GM18499 (cell line): ENCODE data around the gene GPA33.

Experiments
- ATAC-seq: cut with Tn5 transposase; IDR thresholded peaks from one replicate; pipeline ENCODE4 v1.9.1; 2021; ENCODE audit warnings: moderate number of reproducible peaks; ENCODE audit not compliant: insufficient read depth, unreplicated experiment

Gene GPA33, protein sequence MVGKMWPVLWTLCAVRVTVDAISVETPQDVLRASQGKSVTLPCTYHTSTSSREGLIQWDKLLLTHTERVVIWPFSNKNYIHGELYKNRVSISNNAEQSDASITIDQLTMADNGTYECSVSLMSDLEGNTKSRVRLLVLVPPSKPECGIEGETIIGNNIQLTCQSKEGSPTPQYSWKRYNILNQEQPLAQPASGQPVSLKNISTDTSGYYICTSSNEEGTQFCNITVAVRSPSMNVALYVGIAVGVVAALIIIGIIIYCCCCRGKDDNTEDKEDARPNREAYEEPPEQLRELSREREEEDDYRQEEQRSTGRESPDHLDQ

DNA sequence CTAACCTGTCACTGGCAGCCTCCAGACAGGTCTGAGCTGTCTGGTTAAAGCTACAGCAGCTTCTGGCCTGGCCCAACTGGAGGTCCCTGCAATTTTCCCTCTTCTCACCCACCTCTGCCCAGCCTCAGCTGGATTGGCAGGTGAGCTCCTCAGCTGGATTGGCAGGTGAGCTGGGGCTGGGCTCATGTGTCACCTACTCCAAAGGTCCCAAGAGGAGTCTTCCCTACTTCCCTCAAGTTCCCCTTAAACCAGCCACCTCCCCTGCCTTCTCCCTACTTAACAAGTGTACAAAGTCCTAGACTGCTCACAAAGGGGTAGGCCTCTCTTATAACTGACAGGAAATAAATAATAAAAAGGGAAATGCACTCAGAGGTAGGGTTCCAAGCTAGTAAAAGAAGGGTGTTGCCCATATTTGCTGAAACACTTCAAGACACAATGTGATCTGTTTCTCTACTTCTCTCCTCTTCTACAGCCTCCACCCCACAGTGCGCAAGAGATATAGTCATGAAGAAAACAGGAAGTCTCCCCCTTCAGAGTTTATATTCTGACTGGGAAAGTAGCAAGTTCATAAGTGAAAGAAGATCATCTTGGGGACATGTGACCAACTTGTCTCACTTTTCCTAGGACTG, at the start of gene GPA33:
GPA33 (minus strand) TSS at position 64 of the 629 bp plus-strand sequence. CDS start 90 bp downstream, outside the sequence.
- no peak for ATAC-seq

DNA sequence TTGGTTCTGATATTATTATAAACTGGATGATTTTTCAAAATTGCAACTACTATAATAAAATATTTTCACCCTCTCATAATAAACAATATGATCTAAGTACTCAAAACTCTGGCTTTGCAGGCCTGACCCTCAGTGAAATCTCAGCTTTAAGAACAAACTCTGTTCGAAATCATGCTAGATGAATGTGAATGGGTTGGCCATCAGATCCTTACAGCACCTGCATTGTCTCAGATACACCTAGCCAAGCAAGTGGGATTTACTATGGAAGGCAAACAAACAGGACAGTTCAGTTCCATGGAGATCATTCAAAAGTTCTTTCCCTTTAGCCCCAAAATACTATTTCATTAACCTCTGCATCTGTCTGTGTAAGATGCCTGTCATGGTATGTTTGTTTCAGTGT, 48.5 kb upstream of the GPA33 start:
- no peak for ATAC-seq

DNA sequence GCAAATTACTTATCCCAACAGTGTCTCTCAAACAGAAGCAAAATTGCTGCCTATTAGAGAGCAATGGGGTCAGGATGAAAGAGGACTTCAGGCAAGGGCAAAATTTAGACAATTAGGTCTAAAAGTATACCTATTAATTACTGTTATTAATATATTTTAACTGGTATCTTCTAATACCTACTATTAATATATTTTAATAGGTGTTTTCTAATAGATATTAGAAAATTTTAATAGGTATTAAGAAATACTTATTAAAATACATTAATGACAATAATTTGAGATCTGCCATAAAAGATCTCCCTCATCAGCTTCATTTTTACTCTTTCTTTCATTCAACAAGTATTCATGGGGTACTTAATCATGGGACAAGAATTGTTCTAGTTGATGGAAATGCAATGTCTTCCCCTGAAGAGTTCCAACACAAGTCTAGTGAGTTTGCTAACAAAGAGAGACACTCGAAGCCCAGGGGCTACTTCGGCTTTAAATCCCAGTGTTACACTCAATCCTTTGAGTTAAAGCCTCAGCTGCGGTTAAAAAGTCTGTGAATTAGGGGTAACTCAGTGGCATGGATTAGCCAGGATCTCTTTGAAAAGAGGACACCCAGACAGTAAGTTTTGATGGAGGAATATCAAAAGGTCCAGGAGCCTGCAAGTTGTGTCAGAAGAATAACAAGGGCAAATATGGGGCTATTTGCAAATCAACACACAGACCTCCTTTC, 47.8 kb upstream of the GPA33 start:
- ATAC-seq: no peak

DNA sequence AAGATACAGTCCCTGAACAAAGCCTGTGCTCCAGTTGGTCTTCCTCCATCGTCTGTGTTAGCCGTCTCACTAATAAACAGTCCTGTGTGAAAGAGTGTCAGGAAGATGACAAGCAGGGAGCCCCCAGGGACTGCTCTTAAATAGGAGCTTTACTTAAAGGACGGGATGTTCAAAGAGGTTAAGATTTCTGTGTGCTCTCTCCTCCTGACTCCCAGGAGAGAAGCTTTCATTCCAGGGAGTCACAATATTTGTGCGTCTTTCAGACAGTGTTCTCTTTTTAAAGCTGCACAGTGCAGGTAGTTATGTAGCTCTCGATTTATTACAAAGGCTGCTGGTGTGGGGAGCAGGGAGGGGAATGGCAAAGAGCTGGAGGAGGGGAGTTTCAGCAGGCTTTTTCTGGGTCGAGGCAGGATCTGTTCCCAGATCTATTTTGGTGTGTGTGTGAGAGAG, 47.2 kb upstream of the GPA33 start:
- ATAC-seq: no peak

DNA sequence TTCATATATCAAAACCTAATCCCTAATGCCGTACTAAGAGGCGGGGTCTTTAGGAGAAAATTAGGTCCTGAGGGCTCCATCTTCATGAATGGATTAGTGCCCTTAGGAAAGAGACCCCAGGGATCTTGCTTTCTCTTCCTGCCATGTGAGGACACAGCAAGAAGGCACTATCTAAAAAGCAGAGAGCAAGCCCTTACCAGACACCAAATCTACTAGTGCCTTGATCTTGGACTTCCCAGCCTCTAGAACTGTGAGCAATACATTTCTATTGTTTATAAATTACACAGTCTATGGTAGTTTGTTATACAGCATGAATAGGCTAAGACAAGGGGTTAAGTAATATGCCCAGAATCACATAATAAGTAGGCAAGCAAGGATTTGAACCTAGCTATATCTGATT, 46.6 kb upstream of the GPA33 start:
- ATAC-seq: no peak

DNA sequence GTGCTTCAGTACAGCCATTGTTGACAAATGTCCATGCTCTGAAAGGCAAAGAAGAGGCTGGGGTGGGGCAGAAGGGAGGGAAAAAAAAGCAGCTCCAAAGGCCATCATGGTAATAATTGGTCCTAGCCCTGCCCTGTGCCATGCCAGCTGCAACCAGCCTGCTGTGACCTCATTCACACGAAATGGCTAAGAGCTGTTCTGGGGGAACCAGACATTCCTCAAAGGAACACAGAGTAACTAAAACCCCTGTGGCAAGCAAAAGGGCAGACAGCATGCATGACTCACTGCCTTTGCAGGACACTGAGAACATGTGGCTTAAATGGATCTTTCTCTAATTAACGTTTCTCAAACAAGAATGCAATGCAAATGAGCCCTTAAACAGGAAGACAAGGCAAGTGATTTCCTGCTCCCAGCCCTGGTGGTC, 46.0 kb upstream of the GPA33 start:
- no peak for ATAC-seq

DNA sequence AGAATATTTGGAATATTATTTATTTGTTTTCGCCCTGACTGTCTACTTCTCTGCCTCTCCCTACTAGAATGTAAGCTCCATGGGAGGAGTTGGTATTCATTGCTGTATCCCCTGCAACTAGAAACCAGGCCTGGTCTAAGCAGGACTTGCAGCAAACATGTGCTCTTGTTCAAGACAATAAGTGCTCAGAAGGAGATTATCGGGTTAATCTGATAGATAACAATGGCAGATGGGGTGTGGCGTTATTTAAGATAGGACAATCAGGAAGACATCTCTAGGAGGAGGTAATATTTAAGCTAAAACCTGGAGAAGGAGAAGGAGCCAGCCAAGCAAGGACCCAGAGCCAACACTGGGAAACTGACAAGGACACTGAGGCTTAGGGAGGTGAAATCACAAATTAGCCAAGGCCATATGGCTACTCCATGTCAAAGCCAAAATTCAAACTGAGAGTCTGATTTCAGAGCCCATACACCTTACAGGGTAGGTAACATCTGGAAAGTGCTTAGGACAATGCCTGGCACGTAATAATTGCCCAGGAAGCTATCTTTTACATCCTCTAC, 45.2 kb upstream of the GPA33 start:
- ATAC-seq: no peak

DNA sequence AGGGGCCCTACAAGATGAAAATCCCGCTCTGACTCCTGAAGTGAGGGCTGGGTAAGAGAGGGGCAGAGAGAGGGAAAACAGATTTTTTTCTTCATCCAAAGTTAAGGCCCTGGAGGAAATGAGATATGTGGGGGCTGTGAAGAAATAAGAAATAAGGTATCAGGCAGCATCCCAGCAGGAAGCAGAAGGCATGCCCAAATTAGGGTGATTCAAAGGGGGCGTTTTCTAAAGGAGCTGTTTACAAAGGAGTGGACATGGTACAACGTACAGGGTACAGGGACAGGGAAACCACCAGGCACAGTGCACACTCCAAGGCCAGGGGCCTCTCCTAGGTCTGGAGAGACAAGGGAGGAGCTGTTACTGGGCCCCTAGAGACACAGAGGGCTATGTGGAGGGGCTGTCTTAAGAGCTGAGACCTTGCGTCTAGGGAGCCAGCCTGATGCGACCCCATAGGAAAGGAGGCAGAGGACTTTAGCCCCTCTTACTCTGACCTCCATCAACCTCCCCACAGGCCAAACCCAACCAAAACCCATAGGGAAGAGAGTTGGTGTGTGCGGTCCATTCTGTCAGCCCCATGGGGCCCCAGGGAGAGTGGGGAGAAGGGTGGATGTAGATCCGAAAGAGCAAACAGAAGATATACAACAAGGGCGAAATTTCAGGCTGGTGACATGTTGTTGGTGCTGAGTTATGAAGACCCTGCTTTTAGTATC, 42.3 kb upstream of the GPA33 start:
- no peak for ATAC-seq

DNA sequence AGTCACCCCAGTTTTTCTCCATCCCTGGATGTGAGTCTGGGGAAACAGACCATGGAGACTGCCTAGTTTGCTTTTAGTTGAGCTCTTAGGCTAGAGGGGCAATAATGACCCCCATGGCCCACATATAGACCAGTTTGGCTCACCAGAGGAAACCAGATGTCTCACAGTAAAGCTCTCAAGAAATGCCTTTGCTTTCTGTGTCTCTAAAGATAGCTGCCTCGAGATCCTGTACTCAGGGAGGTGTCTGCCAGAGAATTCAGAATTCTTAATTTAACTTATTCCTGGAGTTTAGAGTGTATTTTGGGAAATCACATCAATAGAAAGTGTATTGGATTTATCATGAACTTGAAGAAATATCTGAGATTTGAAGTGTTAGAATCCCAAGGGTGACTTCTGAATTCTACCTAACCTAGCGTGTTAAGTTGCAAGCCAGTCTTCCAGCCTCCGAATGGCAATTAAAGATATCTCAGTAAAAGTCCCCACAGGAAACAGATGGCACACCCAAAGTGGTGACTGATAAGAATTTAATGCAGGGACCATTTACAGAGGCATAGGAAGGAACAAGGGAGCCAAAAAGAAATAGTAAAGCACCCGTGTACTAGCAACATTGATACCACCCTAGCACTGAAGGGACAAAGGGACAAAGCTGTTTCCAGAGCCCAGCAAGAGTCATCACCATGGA, 40.8 kb upstream of the GPA33 start:
- ATAC-seq: no peak

DNA sequence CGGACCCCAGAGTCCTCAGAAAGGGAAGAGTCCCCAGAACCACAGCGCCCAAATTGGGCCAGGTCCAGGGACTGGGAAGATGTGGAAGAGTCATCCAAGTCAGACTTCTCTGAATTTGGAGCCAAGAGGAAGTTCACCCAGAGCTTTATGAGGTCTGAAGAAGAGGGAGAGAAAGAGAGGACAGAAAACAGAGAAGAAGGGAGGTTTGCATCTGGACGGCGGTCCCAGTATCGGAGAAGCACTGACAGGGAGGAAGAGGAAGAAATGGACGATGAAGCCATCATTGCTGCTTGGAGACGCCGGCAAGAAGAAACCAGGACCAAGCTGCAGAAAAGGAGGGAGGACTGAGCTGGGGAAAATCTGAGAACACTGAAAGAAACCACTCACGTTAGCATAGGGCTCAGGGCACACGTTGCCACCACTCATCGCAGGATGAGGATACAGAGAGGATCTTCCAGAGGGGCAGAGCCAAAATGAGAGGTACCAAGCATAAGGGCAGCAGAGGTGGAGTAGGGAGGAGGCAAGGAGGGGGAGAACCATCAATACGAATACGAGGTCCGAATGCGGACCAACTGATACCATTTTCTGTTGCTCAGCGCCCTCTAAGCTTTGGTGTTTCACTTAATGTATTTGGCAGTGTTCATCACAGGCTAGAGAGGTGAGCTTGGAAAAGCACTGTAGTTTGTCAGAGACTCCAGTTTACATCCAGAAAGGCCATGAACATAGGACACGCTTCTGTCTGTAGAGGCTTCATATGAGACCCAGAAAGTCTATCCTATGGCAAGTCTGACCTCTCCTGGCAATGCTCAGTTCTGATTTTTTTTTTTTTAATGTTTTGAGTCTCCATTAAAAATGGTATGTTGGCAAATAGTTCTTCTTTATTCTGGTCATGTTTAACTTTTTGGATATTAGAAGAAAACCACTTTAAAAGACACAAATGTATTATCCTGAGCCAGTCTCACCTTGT, 38.4 kb upstream of the GPA33 start:
- no peak for ATAC-seq

DNA sequence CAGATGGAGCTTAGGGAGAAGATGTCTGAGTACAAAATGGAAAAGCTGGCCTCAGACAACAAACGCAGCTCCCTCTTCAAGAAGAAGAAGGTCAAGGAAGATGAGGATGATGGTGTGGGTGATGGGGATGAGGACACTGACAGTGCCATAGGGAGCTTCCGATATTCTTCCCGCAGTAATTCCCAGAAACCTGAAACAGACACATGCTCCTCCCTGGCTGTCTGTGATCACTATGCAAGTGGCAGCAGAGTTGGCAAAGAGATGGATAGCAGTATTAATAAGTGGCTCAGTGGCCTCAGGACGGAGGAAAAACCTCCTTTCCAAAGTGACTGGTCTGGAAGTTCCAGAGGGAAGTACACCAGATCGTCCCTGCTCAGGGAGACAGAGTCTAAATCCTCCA, 37.5 kb upstream of the GPA33 start:
- ATAC-seq: no peak

DNA sequence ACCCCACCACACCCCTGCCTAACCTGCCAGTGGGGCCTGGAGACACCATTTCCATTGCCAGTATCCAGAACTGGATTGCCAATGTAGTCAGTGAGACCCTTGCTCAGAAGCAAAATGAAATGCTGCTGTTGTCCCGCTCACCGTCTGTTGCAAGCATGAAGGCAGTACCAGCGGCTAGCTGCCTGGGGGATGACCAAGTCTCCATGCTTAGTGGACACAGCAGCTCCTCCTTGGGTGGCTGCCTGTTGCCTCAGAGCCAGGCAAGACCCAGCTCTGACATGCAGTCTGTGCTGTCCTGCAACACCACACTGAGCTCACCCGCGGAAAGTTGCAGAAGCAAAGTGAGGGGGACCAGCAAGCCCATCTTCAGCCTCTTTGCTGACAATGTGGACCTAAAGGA, 37.1 kb upstream of the GPA33 start:
- ATAC-seq: no peak

DNA sequence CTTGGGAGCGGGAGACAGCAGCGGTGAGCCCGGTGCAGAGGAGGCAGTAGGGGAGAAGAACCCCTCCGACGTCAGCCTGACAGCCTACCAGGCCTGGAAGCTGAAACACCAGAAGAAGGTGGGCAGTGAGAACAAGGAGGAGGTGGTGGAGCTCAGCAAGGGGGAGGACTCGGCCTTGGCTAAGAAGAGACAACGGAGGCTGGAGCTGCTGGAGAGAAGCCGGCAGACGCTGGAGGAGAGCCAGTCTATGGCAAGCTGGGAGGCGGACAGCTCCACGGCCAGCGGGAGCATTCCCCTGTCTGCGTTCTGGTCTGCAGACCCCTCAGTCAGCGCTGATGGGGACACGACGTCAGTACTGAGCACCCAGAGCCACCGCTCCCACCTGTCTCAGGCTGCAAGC, 36.6 kb upstream of the GPA33 start:
- ATAC-seq: no peak

DNA sequence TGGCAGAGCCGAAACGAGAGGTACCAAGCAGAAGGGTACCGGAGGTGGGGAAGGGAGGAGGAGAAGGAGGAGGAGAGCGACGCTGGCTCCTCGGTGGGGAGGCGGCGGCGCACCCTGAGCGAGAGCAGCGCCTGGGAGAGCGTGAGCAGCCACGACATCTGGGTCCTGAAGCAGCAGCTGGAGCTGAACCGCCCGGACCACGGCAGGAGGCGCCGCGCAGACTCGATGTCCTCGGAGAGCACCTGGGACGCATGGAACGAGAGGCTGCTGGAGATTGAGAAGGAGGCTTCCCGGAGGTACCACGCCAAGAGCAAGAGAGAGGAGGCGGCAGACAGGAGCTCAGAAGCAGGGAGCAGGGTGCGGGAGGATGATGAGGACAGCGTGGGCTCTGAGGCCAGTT, 36.1 kb upstream of the GPA33 start:
- ATAC-seq: no peak

DNA sequence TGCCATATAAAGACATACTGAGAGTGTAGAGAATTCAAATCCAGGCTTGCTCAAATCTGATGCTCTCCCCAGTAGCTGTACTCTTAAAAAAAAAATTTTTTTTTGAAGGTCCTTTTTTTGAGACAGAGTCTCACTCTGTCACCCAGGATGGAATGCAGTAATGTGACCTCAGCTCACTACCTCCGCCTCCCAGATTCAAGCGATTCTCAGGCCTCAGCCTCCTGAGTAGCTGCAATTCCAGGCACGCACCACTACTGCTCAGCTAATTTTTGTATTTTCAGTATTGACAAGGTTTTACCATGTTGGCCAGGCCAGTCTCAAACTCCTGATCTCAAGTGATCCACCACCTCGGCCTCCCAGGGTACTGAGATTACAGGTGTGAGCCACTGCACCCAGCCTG, 32.4 kb upstream of the GPA33 start:
- ATAC-seq: no peak

DNA sequence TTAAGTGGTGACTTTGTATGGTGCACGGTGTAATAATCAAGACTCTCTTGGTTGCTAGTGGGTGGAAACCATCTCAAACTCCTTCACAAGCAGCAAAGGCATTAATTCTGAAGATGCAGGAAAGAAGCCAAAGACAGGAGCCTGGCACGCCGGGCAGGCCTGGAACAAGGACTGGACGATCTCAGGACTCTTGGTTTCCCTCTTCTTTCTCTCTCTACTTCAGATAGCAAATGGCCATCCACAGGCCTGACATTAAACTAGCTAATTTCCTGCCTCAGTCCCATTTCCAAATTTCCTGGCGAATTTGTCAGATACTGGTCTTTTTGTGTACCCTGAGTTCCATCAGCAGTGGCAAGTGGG, 31.9 kb upstream of the GPA33 start:
- no peak for ATAC-seq

DNA sequence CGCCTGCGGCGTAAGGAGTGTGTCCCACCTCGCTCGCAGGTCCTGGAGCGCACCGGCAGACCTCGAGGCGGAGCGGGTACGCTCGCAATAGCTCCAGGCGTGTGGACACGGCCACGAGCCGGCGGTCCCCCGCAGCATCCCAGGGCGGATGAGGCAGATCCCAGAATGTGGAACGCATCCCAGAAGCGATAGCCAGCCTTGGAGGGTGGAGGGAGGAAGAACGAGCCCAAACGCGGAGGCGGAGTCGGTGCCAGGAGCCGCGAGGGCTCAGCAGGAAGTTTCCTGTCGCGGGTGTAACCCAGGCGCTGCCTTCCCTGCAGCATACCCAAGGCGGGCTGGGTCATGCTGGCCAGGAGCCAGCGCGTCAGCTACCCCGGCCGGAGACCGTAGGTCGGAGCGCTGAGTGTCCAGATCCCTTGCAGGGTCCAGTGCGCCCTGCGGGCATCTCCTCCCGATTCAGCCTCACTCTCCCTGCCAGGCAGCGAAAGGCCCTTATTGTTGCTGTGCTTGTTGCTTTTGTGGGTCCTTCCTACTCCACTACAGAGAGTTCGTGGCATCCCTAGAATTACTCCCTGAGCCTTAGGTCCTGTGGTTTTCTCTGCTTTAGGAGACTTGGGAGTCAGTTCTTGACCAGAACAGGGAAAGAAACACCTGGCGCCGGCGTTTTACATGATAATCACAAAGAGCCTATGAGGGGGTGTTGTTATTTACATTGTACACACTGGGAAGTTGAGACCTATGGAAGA, 31.4 kb upstream of the GPA33 start:
- no peak for ATAC-seq

DNA sequence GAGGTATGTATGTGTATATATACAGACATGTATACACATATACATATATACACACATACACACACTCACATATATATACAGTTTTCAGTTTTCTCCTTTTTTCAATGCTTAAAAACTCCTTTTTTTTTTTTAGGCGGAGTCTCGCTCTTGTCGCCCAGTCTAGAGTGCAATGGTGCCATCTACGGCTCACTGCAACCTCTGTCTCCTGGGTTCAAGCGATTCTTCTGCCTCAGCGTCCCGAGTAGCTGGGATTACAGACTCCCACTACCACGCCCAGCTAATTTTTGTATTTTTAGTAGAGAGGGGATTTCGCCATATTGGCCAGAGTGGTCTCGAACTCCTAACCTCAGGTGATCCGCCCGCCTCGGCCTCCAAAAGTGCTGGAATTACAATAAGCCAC, 30.7 kb upstream of the GPA33 start:
- ATAC-seq: no peak
